ENCODE data around the gene PRDM16.

- TF ChIP-seq, protein P1, sequence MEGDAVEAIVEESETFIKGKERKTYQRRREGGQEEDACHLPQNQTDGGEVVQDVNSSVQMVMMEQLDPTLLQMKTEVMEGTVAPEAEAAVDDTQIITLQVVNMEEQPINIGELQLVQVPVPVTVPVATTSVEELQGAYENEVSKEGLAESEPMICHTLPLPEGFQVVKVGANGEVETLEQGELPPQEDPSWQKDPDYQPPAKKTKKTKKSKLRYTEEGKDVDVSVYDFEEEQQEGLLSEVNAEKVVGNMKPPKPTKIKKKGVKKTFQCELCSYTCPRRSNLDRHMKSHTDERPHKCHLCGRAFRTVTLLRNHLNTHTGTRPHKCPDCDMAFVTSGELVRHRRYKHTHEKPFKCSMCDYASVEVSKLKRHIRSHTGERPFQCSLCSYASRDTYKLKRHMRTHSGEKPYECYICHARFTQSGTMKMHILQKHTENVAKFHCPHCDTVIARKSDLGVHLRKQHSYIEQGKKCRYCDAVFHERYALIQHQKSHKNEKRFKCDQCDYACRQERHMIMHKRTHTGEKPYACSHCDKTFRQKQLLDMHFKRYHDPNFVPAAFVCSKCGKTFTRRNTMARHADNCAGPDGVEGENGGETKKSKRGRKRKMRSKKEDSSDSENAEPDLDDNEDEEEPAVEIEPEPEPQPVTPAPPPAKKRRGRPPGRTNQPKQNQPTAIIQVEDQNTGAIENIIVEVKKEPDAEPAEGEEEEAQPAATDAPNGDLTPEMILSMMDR (IDR thresholded peaks at IDR 0.05): no peak
- TF ChIP-seq POLR2A (IDR thresholded peaks at IDR 0.05): no peak
These were observed 246.7 kb downstream of the PRDM16 start for GRCh38 chr1:3315399-3316339.

Data from testis (tissue), 2 donors.